ENCODE results near the gene BORCS5.

DNA sequence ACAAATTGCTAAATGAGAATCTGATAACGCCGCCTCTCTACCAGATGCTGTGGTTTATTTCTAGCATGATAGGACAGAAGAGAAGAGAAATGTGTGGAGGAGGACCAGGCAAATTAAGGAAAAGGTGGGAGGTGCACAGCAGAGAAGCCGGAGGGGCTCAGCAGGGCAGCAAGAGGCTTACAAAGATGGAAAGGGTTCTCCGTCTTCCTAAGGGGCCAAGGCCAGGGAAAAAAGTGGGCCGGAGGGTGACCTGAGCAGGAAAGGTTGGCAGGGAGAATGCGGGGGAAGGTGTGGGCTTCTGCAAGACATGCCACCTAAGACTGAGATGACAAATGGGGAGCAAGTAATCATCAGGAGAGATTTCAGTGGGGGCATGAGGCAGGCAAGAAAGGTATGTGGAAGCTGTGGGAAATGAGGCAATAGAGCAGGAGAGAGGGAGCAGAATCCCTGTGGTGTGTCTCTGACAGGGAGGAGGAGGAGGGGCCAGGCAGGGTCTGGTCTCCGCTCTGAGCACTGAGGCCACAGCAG, 25.6 kb upstream of the BORCS5 start:
- TF ChIP-seq CTCF (conservative IDR thresholded peaks at IDR 0.05; ENCODE audit: low read depth, low read length) = no peak
- no peak for TF ChIP-seq EZH2 (IDR thresholded peaks at IDR 0.05; ENCODE audit: borderline replicate concordance, low read depth, low read length, poor library complexity, severe bottlenecking)

All from A673 (cell line).